ENCODE measurements around the gene PXDN. TPM values are rescaled to one million over a fixed set of nuclear protein-coding genes. Genes with fewer than 3 reads are reported as not detected.
A peak's percentile ranks its signal among the peaks of the same experiment; 100 is the strongest.

PXDN gene
- total and polyA plus RNA-seq, 11 donors = 5.9 to 83.7 (median 28.2) TPM

- 93 to 96% (median 94%) methylated on average over 16 of the region's 16 CpGs for WGBS, 4 donors
- Histone ChIP-seq H3K9me3 (no peaks in the 10 kb centered on the region), H3K4me3 (no peak overlapping the region), H3K27me3 (no peaks in the 10 kb centered on the region), H3K27ac (no peak overlapping the region), H3K36me3 (peaks cover 0 to 64% (median 55%) of the 10 kb centered on the region in 9 donors), H3K4me1 (peaks cover 0 to 4% (median 0%) of the 10 kb centered on the region in 12 donors)
- ATAC-seq (no peak), DNase-seq (peak in 1 of 5 donors; percentile 18)
- no peak for TF ChIP-seq POLR2A (IDR thresholded peaks at IDR 0.05)
- no peak for TF ChIP-seq CTCF (IDR thresholded peaks at IDR 0.05)
- intact Hi-C loops (cut with DNase I) = loop anchor here in 2 of 10 donors (10.0 kb wide), 1 partner anchor 85 kb away; the partner anchor contains the start of gene PXDN (in 2 of the 2)
These were observed 84.3 kb downstream of the PXDN start for GRCh38 chr2:1659951-1660565.

- intact Hi-C loops (cut with DNase I) = loop anchor here in 2 of 10 donors (10.0 kb wide), 1 partner anchor 86 kb away; the partner anchor contains the start of gene PXDN (in 2 of the 2)
- no peak for TF ChIP-seq CTCF (IDR thresholded peaks at IDR 0.05)
- no peak for TF ChIP-seq POLR2A (IDR thresholded peaks at IDR 0.05)
- DNase-seq (peak in 2 of 5 donors; percentile 18 to 39), ATAC-seq (no peak)
- 92 to 94% (median 93%) methylated on average over 25 to 26 of the region's 26 CpGs for WGBS, 4 donors
- Histone ChIP-seq H3K27me3 (no peaks in the 10 kb centered on the region), H3K4me1 (peaks cover 0 to 15% (median 8%) of the 10 kb centered on the region in 12 donors), H3K27ac (peak overlapping the region in 1 of 12 donors; percentile 39), H3K9me3 (no peaks in the 10 kb centered on the region), H3K36me3 (peaks cover 0 to 49% (median 42%) of the 10 kb centered on the region in 9 donors), H3K4me3 (no peak overlapping the region)
These were observed 85.7 kb downstream of the PXDN start for GRCh38 chr2:1658394-1659151.

GRCh38 chr2:1656961-1657841, 87.1 kb downstream of the PXDN start:
- 61 to 77% (median 66%) methylated on average over 7 of the region's 7 CpGs for WGBS, 4 donors
- no peak overlapping the region for H3K4me3 ChIP-seq
- TF ChIP-seq POLR2A (IDR thresholded peaks at IDR 0.05) = no peak
- TF ChIP-seq CTCF (IDR thresholded peaks at IDR 0.05) = no peak
- peak overlapping the region in 6 of 12 donors; percentile 4 to 72 (median 20) for H3K27ac ChIP-seq
- intact Hi-C loops (cut with DNase I) = loop anchor here in 2 of 10 donors (10.0 kb wide), 1 partner anchor 88 kb away; the partner anchor contains the start of gene PXDN (in 2 of the 2)
- no peaks in the 10 kb centered on the region for H3K9me3 ChIP-seq
- peaks cover 0 to 36% (median 31%) of the 10 kb centered on the region in 9 donors for H3K36me3 ChIP-seq
- peaks cover 0 to 29% (median 18%) of the 10 kb centered on the region in 12 donors for H3K4me1 ChIP-seq
- no peaks in the 10 kb centered on the region for H3K27me3 ChIP-seq
- ATAC-seq = no peak
- peak in 1 of 5 donors; percentile 27 for DNase-seq

All from heart left ventricle (tissue), 16 donors.